ENCODE measurements around the gene ZMYM2. TPM values are rescaled to one million over a fixed set of nuclear protein-coding genes. Genes with fewer than 3 reads are reported as not detected.

ZMYM2 gene
- total RNA-seq, 1 donor from 2014 or later = 75.2 TPM

DNA sequence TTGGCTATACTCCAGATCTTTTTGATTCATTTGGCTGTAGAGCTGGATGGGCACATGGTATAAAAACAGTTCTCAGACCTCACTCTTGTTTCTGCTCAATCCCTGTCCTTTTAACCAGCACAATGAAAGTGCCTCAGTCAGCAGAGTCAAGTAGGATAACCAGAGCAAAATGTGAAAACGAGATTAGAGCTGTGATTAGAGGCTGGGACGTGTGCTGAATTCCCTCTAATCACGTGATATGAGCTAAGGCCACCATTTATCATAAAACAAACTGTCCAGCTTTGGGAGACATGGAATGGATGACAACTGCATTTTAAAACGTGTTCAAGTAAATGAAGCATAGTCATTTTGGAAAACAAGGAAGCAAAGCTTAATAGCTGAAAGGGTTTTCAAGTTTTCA, 148.2 kb downstream of the ZMYM2 start:
- no peak for ATAC-seq (ENCODE audit: low read depth)
- POLR2A ChIA-PET = no interaction called here
- no peak for DNase-seq
- Mint-ChIP-seq H3K27ac (no peak overlapping the region), H3K27me3 (peaks cover 37% of the 10 kb centered on the region), H3K4me3 (no peak overlapping the region), H3K9me3 (no peaks in the 10 kb centered on the region), H3K4me1 (no peaks in the 10 kb centered on the region), H3K36me3 (ENCODE audit: low read depth) (no peaks in the 10 kb centered on the region)
- intact Hi-C loops (cut with micrococcal nuclease) = no loop called here
- TF ChIP-seq, protein P1, sequence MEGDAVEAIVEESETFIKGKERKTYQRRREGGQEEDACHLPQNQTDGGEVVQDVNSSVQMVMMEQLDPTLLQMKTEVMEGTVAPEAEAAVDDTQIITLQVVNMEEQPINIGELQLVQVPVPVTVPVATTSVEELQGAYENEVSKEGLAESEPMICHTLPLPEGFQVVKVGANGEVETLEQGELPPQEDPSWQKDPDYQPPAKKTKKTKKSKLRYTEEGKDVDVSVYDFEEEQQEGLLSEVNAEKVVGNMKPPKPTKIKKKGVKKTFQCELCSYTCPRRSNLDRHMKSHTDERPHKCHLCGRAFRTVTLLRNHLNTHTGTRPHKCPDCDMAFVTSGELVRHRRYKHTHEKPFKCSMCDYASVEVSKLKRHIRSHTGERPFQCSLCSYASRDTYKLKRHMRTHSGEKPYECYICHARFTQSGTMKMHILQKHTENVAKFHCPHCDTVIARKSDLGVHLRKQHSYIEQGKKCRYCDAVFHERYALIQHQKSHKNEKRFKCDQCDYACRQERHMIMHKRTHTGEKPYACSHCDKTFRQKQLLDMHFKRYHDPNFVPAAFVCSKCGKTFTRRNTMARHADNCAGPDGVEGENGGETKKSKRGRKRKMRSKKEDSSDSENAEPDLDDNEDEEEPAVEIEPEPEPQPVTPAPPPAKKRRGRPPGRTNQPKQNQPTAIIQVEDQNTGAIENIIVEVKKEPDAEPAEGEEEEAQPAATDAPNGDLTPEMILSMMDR (IDR thresholded peaks at IDR 0.05) = no peak
- CTCF ChIA-PET = no interaction called here

DNA sequence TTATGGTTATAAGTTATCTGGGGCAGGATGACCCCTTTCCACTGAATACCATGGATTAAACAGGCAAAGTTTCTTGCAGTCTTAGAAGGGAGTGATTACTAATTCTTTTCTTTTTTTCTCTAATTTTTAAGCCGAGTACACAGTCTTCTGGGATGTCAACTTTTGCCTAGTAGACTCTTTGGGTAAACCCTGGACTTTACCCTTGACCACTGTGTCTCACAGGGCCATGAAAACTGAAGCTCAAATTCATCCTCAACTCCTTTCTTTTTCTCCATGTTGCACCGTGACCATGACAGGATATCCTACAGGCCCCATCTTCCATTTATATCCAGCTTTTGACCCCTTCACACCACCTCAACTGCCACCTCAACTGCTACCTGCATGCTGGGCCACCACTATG, 150.5 kb downstream of the ZMYM2 start:
- Mint-ChIP-seq H3K9me3 (no peaks in the 10 kb centered on the region), H3K4me3 (no peak overlapping the region), H3K27ac (no peak overlapping the region), H3K36me3 (ENCODE audit: low read depth) (no peaks in the 10 kb centered on the region), H3K4me1 (no peaks in the 10 kb centered on the region), H3K27me3 (peaks cover 30% of the 10 kb centered on the region)
- ChIA-PET POLR2A (no interaction called here), CTCF (no interaction called here)
- intact Hi-C loops (cut with micrococcal nuclease) = no loop called here
- TF ChIP-seq, protein P1 (IDR thresholded peaks at IDR 0.05) = no peak
- ATAC-seq (ENCODE audit: low read depth) (no peak), DNase-seq (no peak)

DNA sequence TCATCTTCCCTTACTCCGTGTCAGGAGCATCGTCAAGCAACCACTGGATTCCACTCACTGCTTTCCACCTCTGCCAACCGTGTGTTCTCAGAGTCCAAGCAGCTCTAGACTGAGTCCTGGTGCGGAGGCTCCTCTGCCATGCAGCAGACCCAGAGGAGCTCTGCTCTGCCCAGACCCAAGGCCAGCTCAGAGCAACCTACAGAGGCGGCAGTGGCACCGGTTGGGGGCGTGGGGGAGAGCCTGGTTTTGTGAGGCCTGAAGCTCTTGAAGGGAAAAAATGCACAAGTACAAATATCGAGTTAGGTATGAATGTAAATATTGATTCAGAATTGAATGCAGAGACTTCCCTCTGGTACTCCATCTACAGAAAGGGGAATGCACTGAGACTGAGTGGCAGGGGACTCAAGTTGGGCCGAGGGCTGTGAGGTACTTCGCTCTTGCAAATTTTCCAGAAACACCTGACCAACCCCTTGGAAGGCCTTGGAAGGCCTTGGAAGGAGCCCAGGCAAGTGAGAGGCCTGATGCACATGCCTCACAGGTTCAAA, 155.6 kb downstream of the ZMYM2 start:
- no peaks in the 10 kb centered on the region for H3K36me3 Mint-ChIP-seq (ENCODE audit: low read depth)
- H3K27me3 Mint-ChIP-seq = peaks cover 7% of the 10 kb centered on the region
- intact Hi-C loops (cut with micrococcal nuclease) = no loop called here
- H3K9me3 Mint-ChIP-seq = no peaks in the 10 kb centered on the region
- no peak for DNase-seq
- CTCF ChIA-PET = no interaction called here
- POLR2A ChIA-PET = interaction anchor here (0.7 kb wide), 1 partner anchor 165 kb away, joined by 7 read pairs; no protein-coding TSS in a partner anchor
- no peak overlapping the region for H3K27ac Mint-ChIP-seq
- peaks cover 2% of the 10 kb centered on the region for H3K4me1 Mint-ChIP-seq
- no peak for ATAC-seq (ENCODE audit: low read depth)
- TF ChIP-seq, protein P1 (IDR thresholded peaks at IDR 0.05) = no peak
- H3K4me3 Mint-ChIP-seq = no peak overlapping the region

DNA sequence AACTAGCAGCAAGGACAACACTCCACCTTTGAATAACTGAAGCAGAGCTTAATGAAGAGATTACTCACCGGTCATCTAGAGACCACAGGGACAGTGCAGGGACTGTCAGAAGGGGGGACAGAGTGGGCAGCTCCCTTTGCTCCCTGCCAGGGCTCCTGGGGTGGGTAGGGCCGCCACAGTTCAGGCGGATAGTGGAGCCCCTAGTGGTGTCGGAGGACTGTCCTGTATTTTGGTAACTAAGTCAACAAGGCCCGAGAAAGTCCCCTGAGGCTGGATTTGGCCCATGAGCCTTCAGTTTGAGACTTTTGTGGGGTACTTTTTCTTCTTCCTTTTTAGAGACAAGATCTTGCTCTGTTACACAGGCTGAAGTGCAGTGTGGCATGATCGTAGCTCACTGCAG, 157.7 kb downstream of the ZMYM2 start:
- ATAC-seq (ENCODE audit: low read depth) = no peak
- ChIA-PET POLR2A (no interaction called here), CTCF (no interaction called here)
- TF ChIP-seq, protein P1 (IDR thresholded peaks at IDR 0.05) = no peak
- H3K36me3 Mint-ChIP-seq (ENCODE audit: low read depth) = no peaks in the 10 kb centered on the region
- no peak overlapping the region for H3K27ac Mint-ChIP-seq
- H3K4me1 Mint-ChIP-seq = peaks cover 10% of the 10 kb centered on the region
- peaks cover 15% of the 10 kb centered on the region for H3K27me3 Mint-ChIP-seq
- intact Hi-C loops (cut with micrococcal nuclease) = no loop called here
- no peak for DNase-seq
- H3K9me3 Mint-ChIP-seq = no peaks in the 10 kb centered on the region
- no peak overlapping the region for H3K4me3 Mint-ChIP-seq

DNA sequence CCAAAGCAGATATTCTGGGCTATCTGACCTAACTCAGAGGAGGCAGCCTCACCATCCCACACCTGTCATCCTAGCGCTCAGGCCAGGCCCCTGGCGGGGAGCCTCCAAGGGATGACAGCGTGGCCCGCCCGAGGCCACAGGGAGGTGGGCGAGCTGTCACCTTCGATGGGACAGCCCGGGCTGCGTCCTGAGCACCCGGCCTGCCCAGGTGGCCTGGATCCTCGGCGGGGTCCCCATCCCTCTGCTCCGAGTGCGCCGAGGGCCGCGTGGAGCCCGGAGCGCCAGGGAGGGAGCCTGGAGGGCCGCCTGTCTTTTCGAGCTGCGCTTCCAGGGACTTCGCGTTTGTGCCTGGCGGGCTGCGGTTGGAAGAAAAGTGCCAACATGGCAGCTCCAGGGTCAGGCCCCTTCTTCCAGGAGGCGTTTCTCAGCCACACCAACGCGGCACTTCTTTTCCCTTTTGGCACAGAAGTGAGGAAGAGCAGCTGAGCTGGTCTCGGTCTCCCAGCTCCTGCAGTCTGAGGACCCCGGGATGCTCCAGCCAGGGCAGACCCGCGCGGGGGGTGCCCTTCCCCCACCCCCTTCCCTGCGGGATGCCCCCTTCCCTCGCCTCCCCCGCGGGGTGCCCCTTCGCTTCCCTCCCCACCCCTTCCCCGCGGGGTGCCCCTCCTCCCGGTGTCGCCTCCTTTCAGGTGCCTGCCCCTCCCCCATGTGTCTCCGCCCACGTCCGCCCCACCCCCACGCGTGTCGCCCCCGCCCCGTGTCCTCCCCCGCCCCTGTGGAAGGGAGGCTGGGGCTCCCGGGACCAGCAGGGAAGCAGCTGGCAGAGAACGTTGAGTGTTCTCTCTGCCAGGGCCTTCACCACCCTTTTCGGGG, 160.0 kb downstream of the ZMYM2 start:
- ChIA-PET CTCF (interaction anchor here (0.9 to 1.8 kb wide), 2 partner anchors 10 to 130 kb away, joined by 3 to 8 read pairs; no protein-coding TSS in a partner anchor), POLR2A (interaction anchor here (0.7 to 0.8 kb wide), 2 partner anchors 9 to 267 kb away, joined by 3 to 5 read pairs; no protein-coding TSS in a partner anchor)
- DNase-seq (no peak), ATAC-seq (ENCODE audit: low read depth) (peak; percentile 43)
- intact Hi-C loops (cut with micrococcal nuclease) = no loop called here
- TF ChIP-seq, protein P1 (IDR thresholded peaks at IDR 0.05) = no peak
- H3K27ac Mint-ChIP-seq = no peak overlapping the region
- no peaks in the 10 kb centered on the region for H3K36me3 Mint-ChIP-seq (ENCODE audit: low read depth)
- peaks cover 21% of the 10 kb centered on the region for H3K27me3 Mint-ChIP-seq
- H3K4me1 Mint-ChIP-seq = peaks cover 10% of the 10 kb centered on the region
- H3K4me3 Mint-ChIP-seq = peak overlapping the region; percentile 82
- no peaks in the 10 kb centered on the region for H3K9me3 Mint-ChIP-seq
